HG02973 (cell line): ENCODE results near the gene FNDC11.
A peak's percentile ranks its signal among the peaks of the same experiment; 100 is the strongest.
"Not testable (repeated sequence)": the region's sequence is repeated elsewhere in the genome, so short reads cannot be mapped to it uniquely, and the experiment has no call there.

Experiments used
- ATAC-seq: cut with Tn5 transposase; IDR thresholded peaks from one replicate; pipeline ENCODE4 v1.9.1; 2021; ENCODE audit warnings: moderate library complexity; ENCODE audit not compliant: unreplicated experiment

Gene FNDC11

GRCh38 chr20:63553933-63554290 is at the start of gene FNDC11:
FNDC11 (plus strand) TSS chr20:63554159; CDS start chr20:63555664, 1,505 bp downstream.
- ATAC-seq, result no peak

- no peak for ATAC-seq
Observed at GRCh38 chr20:63504642-63505041, 49.3 kb upstream of the FNDC11 start.

GRCh38 chr20:63505281-63505680 is 48.7 kb upstream of the FNDC11 start:
- ATAC-seq, result no peak

DNA sequence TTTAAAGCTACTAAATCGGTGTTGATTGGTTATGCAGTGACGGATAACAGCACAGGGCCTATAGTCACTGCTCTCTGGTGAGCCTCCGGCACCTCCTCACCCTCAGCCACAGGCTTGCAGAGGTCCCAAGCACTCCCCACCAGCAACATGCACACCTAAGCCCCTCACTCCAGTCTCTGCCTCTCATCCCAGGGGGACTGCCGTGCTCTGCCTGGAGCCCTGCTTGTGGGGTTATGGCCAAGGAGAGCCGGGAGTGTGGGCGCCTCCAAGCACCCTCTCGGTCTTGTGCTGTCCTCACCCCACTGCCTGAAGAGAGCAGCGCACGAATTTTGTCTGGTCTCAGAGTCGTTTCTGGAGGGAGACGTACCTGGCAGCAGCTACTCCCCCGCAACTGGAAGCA is 48.2 kb upstream of the FNDC11 start:
- ATAC-seq, result no peak

DNA sequence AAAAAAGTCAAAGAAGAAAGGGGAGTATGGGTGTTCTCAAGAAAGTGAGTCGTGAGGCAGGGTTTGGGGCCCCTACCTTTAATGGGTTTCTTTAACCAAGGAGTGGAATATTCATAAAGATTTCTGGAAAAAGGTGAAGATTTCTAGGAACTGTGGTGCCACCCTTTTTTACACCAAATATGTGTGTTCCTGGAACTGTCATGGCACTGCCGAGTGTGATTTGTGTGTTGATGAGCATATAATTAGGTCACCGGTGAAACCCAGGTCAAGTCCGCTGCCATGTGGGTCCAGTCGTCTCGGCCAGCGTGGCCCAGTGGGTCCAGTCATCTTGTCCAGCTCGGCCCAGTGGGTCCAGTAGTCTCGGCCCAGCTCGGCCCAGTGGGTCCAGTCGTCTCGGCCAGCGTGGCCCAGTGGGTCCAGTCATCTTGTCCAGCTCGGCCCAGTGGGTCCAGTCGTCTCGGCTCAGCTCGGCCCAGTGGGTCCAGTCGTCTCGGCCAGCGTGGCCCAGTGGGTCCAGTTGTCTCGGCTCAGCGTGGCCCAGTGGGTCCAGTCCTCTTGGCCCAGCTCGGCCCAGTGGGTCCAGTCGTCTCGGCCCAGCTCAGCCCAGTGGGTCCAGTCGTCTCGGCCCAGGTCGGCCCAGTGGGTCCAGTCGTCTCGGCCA is 46.7 kb upstream of the FNDC11 start:
- no peak for ATAC-seq

- no peak for ATAC-seq
Observed at GRCh38 chr20:63508072-63508768, 45.7 kb upstream of the FNDC11 start.

DNA sequence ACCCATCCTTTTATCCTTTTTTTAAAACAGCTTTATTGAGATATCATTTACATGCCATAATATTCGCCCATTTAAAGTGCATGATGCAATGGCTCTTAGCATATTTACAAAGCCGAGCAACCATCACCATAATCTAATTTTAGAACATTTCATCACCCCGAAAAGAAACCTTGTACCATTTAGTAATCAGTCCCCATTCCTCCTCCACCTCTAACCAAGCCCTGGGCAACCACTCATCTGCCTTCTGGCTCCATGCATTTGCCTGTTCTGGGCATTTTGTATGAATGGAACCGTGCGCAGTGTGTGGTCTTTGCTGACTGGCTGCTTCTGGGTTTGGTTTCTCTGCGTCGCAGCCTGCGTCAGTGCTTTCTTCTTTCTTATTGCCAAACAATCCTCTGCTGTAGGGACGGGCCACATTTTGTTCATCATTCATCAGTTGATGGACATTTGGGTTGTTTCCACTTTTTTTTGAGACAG is 44.8 kb upstream of the FNDC11 start:
- no peak for ATAC-seq

DNA sequence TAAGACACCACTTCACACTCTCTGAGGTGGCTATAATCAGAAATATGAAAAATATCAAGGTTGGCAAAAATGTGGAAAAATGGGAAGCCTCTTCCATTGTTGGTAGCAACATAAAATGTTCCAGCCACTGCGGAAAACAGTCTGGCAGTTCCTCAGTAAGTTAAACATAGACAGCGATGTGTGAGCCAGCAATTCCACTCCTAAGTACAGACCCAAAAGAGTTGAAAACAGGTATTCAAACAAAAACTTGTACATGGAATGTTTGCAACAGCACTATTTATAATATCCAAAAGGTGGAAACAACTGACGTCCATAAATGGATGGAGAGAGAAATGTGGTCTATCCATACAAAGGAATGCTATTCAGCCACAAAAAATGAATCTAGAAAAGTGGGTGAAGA is 40.8 kb upstream of the FNDC11 start:
- no peak for ATAC-seq

- ATAC-seq, result not testable (repeated sequence)
Observed at GRCh38 chr20:63514520-63514919, 39.4 kb upstream of the FNDC11 start.

DNA sequence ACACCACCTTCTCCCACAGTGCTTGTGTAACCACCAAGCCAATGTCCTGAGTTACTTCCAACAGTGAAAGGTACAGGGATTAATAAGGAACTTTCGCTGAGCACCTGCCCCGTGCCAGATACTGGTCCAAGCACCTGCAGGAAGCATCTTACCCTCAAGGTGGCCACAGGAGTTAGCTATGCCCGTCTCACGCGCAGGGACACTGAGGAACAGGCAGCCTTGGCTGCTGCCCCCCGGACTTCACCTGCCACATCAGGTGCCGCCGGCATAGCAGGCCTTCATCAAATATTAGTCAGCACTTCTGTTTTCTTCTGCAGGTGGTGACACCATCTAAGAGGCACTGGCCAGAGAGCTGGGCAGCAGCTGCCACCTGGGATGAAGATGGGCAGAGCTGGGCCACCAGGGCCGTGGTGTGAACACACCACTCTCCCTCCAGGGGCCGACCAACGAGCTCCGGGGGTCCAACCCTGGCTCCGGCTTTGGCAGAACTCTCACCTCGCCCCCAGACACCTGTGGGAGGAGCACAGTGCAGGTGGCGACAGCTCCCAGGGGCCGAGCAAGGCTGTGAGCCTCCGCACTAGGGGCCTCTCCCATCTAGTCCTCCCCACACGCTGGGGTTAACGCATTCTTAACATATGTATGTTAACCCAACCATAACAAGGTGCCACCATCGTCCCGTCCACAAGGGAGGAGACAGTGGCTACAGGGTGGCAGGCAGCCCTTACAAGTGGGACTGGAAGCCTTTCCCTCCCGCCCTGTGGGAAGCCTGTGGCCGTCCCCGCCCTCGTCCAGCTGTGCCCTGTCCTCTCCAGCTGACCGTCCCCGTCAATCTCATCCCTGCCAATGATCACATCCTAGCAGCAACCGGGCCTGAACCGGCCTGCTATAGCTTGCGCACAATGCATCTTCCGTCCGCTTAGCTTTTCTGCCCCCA is 36.3 kb upstream of the FNDC11 start:
- ATAC-seq, result no peak

GRCh38 chr20:63518351-63518861 is 35.6 kb upstream of the FNDC11 start:
- no peak for ATAC-seq

DNA sequence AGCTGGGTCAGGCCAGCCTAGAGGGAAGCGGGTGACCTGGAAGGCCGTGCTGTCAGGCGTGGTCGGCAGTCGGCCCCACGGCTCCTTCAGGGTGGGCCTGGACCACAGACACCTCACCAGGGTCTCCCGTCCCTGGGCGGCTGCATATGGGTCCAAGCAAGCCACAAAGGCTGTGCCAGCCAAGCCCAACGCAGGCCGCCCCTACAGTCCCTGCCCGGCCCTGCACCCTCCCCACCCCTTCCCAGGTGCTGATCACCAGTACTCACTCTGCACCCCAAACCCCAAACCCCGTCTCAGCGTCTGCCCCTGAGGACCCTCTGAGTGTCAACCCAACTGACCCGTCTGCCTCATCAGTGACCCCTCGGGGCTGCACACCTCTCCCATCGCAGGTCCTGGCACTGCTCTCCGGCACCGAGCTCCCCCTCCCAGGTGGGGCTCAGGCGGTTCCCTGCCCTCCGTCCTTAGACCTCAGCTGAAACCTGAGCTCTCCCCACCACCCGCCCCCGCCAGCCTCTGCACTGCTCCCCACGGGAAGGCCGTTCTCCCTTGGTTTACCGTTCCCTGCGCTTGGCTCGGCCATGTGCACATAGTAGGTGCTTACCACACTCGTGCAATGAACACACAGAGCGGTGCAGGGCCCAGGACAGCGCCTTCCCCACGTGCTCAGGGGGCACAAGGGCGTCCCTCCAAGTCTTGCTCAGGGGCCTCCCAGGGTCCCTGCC is 34.9 kb upstream of the FNDC11 start:
- ATAC-seq, result no peak

- ATAC-seq, result peak; percentile 11
Observed at GRCh38 chr20:63519668-63520503, 34.1 kb upstream of the FNDC11 start.

GRCh38 chr20:63520504-63520933 is 33.4 kb upstream of the FNDC11 start, which contains the start of gene PPDPF:
PPDPF (plus strand) TSS chr20:63520765; CDS start chr20:63521309, 544 bp downstream.
- peak; percentile 58 for ATAC-seq

- ATAC-seq, result peak; percentile 44
Observed at GRCh38 chr20:63520934-63521601, 32.9 kb upstream of the FNDC11 start.

DNA sequence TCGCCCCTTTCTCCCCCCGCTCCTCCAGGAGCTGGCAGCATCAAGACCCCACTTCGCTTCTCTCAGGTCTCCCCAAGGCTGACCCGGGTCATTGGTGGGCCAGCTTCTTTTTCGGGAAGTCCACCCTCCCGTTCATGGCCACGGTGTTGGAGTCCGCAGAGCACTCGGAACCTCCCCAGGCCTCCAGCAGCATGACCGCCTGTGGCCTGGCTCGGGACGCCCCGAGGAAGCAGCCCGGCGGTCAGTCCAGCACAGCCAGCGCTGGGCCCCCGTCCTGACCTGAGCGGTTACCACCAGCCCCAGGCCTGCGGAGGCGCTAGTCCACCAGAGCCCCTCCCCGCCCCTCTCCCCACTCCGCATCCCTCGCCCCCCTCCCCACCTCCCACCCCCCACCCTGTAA is 32.4 kb upstream of the FNDC11 start:
- no peak for ATAC-seq

- no peak for ATAC-seq
Observed at GRCh38 chr20:63522091-63522868, 31.7 kb upstream of the FNDC11 start.

- no peak for ATAC-seq
Observed at GRCh38 chr20:63522981-63523611, 30.9 kb upstream of the FNDC11 start.
